Measurements from ENCODE around the gene EPB41L4A.

The EPB41L4A gene

GRCh38 chr5:112205846-112206245 lies 213.2 kb downstream of the EPB41L4A start:
- Histone ChIP-seq H4K20me1 (ENCODE audit: insufficient read depth) (no peaks in the 10 kb centered on the region), H3K4me2 (no peak overlapping the region), H2AFZ (ENCODE audit: low read depth) (no peak overlapping the region), H3K27ac (no peak overlapping the region), H3K27me3 (ENCODE audit: insufficient read depth, low read depth) (no peaks in the 10 kb centered on the region), H3K36me3 (ENCODE audit: insufficient read depth) (no peaks in the 10 kb centered on the region), H3K9ac (no peak overlapping the region), H3K4me3 (IDR thresholded peaks at IDR 0.05; ENCODE audit: insufficient read depth, low read depth, low read length) (no peak overlapping the region), H3K79me2 (ENCODE audit: insufficient read depth, low read depth) (no peaks in the 10 kb centered on the region), H3K4me1 (ENCODE audit: low read depth, poor library complexity, severe bottlenecking) (no peaks in the 10 kb centered on the region)
- no peak for TF ChIP-seq CTCF (conservative IDR thresholded peaks at IDR 0.05; ENCODE audit: low read depth, low read length)

- no peaks in the 10 kb centered on the region for H3K79me2 ChIP-seq (ENCODE audit: insufficient read depth, low read depth)
- no peaks in the 10 kb centered on the region for H4K20me1 ChIP-seq (ENCODE audit: insufficient read depth)
- no peak for TF ChIP-seq CTCF (conservative IDR thresholded peaks at IDR 0.05; ENCODE audit: low read depth, low read length)
- H3K4me2 ChIP-seq: no peak overlapping the region
- H3K27me3 ChIP-seq (ENCODE audit: insufficient read depth, low read depth): no peaks in the 10 kb centered on the region
- H3K9ac ChIP-seq: no peak overlapping the region
- no peak overlapping the region for H3K4me3 ChIP-seq (IDR thresholded peaks at IDR 0.05; ENCODE audit: insufficient read depth, low read depth, low read length)
- no peaks in the 10 kb centered on the region for H3K4me1 ChIP-seq (ENCODE audit: low read depth, poor library complexity, severe bottlenecking)
- H3K36me3 ChIP-seq (ENCODE audit: insufficient read depth): no peaks in the 10 kb centered on the region
- H3K27ac ChIP-seq: no peak overlapping the region
- no peak overlapping the region for H2AFZ ChIP-seq (ENCODE audit: low read depth)
Measured at GRCh38 chr5:112203229-112203628, 215.8 kb downstream of the EPB41L4A start.

DNA sequence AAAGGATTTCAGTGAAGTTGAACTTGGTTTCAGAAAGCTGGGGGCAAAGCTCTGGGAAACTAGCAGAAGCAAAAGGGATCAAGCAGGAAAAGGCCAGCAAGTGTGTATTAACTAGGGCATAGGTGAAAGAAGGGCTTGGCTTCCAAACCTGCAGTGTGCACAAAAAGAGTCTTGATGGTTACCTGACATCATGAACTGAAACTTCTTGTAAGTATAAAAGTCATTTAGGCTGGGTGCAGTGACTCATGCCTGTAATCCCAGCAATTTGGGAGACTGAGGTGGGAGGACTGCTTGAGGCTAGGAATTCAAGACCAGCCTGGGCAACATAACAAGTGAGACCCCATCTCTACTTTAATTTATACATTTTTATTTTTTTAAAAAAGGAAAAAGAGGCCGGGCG lies 216.4 kb downstream of the EPB41L4A start:
- H3K4me3 ChIP-seq (IDR thresholded peaks at IDR 0.05; ENCODE audit: insufficient read depth, low read depth, low read length): no peak overlapping the region
- no peaks in the 10 kb centered on the region for H3K36me3 ChIP-seq (ENCODE audit: insufficient read depth)
- H4K20me1 ChIP-seq (ENCODE audit: insufficient read depth): no peaks in the 10 kb centered on the region
- H3K27me3 ChIP-seq (ENCODE audit: insufficient read depth, low read depth): no peaks in the 10 kb centered on the region
- no peak overlapping the region for H3K4me2 ChIP-seq
- TF ChIP-seq CTCF (conservative IDR thresholded peaks at IDR 0.05; ENCODE audit: low read depth, low read length): no peak
- H3K9ac ChIP-seq: no peak overlapping the region
- no peaks in the 10 kb centered on the region for H3K4me1 ChIP-seq (ENCODE audit: low read depth, poor library complexity, severe bottlenecking)
- no peaks in the 10 kb centered on the region for H3K79me2 ChIP-seq (ENCODE audit: insufficient read depth, low read depth)
- H2AFZ ChIP-seq (ENCODE audit: low read depth): no peak overlapping the region
- H3K27ac ChIP-seq: no peak overlapping the region

- H3K27me3 ChIP-seq (ENCODE audit: insufficient read depth, low read depth): no peaks in the 10 kb centered on the region
- H3K27ac ChIP-seq: no peak overlapping the region
- H3K36me3 ChIP-seq (ENCODE audit: insufficient read depth): no peaks in the 10 kb centered on the region
- H2AFZ ChIP-seq (ENCODE audit: low read depth): no peak overlapping the region
- no peaks in the 10 kb centered on the region for H4K20me1 ChIP-seq (ENCODE audit: insufficient read depth)
- no peak for TF ChIP-seq CTCF (conservative IDR thresholded peaks at IDR 0.05; ENCODE audit: low read depth, low read length)
- H3K79me2 ChIP-seq (ENCODE audit: insufficient read depth, low read depth): no peaks in the 10 kb centered on the region
- H3K4me3 ChIP-seq (IDR thresholded peaks at IDR 0.05; ENCODE audit: insufficient read depth, low read depth, low read length): no peak overlapping the region
- H3K4me1 ChIP-seq (ENCODE audit: low read depth, poor library complexity, severe bottlenecking): no peaks in the 10 kb centered on the region
- no peak overlapping the region for H3K9ac ChIP-seq
- no peak overlapping the region for H3K4me2 ChIP-seq
Measured at GRCh38 chr5:112201141-112201540, 217.9 kb downstream of the EPB41L4A start.

- Histone ChIP-seq H3K79me2 (ENCODE audit: insufficient read depth, low read depth) (no peaks in the 10 kb centered on the region), H3K27me3 (ENCODE audit: insufficient read depth, low read depth) (no peaks in the 10 kb centered on the region), H4K20me1 (ENCODE audit: insufficient read depth) (no peaks in the 10 kb centered on the region), H3K4me1 (ENCODE audit: low read depth, poor library complexity, severe bottlenecking) (no peaks in the 10 kb centered on the region), H3K4me2 (no peak overlapping the region), H3K4me3 (IDR thresholded peaks at IDR 0.05; ENCODE audit: insufficient read depth, low read depth, low read length) (no peak overlapping the region), H3K9ac (no peak overlapping the region), H2AFZ (ENCODE audit: low read depth) (no peak overlapping the region), H3K36me3 (ENCODE audit: insufficient read depth) (no peaks in the 10 kb centered on the region), H3K27ac (no peak overlapping the region)
- TF ChIP-seq CTCF (conservative IDR thresholded peaks at IDR 0.05; ENCODE audit: low read depth, low read length): no peak
Measured at GRCh38 chr5:112200131-112200530, 218.9 kb downstream of the EPB41L4A start.

All from KMS-11 (cell line).